H9 (cell line): ENCODE data around the gene MYO1E. TPM values are rescaled to one million over a fixed set of nuclear protein-coding genes. Genes with fewer than 3 reads are reported as not detected.

Experiments used
- DNase-seq: peaks from one replicate; pipeline ENCODE4 v3.0.0-alpha.2; 2017
- H2AFZ ChIP-seq: one replicate; pipeline ENCODE4 v1.6.1; 2013; ENCODE audit warnings: mild to moderate bottlenecking, low read length, control low read depth, moderate library complexity
- H2AK5ac ChIP-seq: 2 replicates; pipeline ENCODE4 v1.6.1; 2013; ENCODE audit warnings: low read length, control low read depth, mixed read lengths; ENCODE audit not compliant: insufficient read length
- H2BK120ac ChIP-seq: one replicate; pipeline ENCODE4 v1.6.1; 2013; ENCODE audit warnings: low read depth, mild to moderate bottlenecking, low read length, control low read depth, inconsistent platforms; ENCODE audit not compliant: poor library complexity, severe bottlenecking
- H2BK12ac ChIP-seq: 2 replicates; pipeline ENCODE4 v1.6.1; 2013; ENCODE audit warnings: low read length, control low read depth, mixed read lengths, low read depth; ENCODE audit not compliant: insufficient read length
- H2BK15ac ChIP-seq: 2 replicates; pipeline ENCODE4 v1.6.1; 2013; ENCODE audit warnings: low read depth, low read length, control low read depth
- H2BK20ac ChIP-seq: one replicate; pipeline ENCODE4 v1.6.1; 2013; ENCODE audit warnings: low read depth, mild to moderate bottlenecking, low read length, control low read depth, inconsistent platforms; ENCODE audit not compliant: poor library complexity, severe bottlenecking
- H2BK5ac ChIP-seq: 2 replicates; pipeline ENCODE4 v1.6.1; 2013; ENCODE audit warnings: low read length, control low read depth, mixed read lengths; ENCODE audit not compliant: insufficient read length
- H3K14ac ChIP-seq: 2 replicates; pipeline ENCODE4 v1.6.1; 2013; ENCODE audit warnings: low read length, control low read depth; ENCODE audit not compliant: insufficient read depth
- H3K18ac ChIP-seq: 2 replicates; pipeline ENCODE4 v1.6.1; 2013; ENCODE audit warnings: low read depth, mild to moderate bottlenecking, mixed read lengths, low read length, control low read depth; ENCODE audit not compliant: insufficient read length
- H3K23ac ChIP-seq: 2 replicates; pipeline ENCODE4 v1.6.1; 2013; ENCODE audit warnings: low read length, control low read depth, mixed read lengths, low read depth; ENCODE audit not compliant: insufficient read length
- H3K23me2 ChIP-seq: 2 replicates; pipeline ENCODE4 v1.6.1; 2013; ENCODE audit warnings: low read depth, mild to moderate bottlenecking, mixed read lengths, low read length, control low read depth; ENCODE audit not compliant: insufficient read length, poor library complexity, severe bottlenecking
- H3K27ac ChIP-seq: 2 replicates; pipeline ENCODE4 v1.5.1; 2013; ENCODE audit warnings: low read length, control low read depth, mixed read lengths, low read depth; ENCODE audit not compliant: insufficient read length
- H3K27me3 ChIP-seq: 2 replicates; pipeline ENCODE4 v1.6.1; 2013; ENCODE audit warnings: low read length, control low read depth, inconsistent platforms; ENCODE audit not compliant: insufficient read depth
- H3K4ac ChIP-seq: 2 replicates; pipeline ENCODE4 v1.6.1; 2013; ENCODE audit warnings: low read depth, mild to moderate bottlenecking, control low read depth, inconsistent platforms, low read length, moderate library complexity
- H3K4me1 ChIP-seq: 2 replicates; pipeline ENCODE4 v1.6.1; 2013; ENCODE audit warnings: low read length, control low read depth, inconsistent platforms; ENCODE audit not compliant: insufficient read depth
- H3K4me2 ChIP-seq: 2 replicates; pipeline ENCODE4 v1.6.1; 2013; ENCODE audit warnings: low read length, control low read depth, mixed read lengths; ENCODE audit not compliant: insufficient read length, insufficient read depth
- H3K56ac ChIP-seq: 2 replicates; pipeline ENCODE4 v1.6.1; 2013; ENCODE audit warnings: low read depth, mild to moderate bottlenecking, mixed read lengths, low read length, control low read depth; ENCODE audit not compliant: insufficient read length
- H3K79me1 ChIP-seq: 2 replicates; pipeline ENCODE4 v1.6.1; 2013; ENCODE audit warnings: low read depth, mild to moderate bottlenecking, moderate library complexity, low read length, control low read depth, inconsistent platforms; ENCODE audit not compliant: insufficient read depth, poor library complexity, severe bottlenecking
- H3K79me2 ChIP-seq: 2 replicates; pipeline ENCODE4 v1.6.1; 2013; ENCODE audit warnings: low read length, control low read depth, inconsistent platforms; ENCODE audit not compliant: insufficient read depth
- H3K9ac ChIP-seq: 2 replicates; pipeline ENCODE4 v1.6.1; 2013; ENCODE audit warnings: low read length, control low read depth, mixed read lengths; ENCODE audit not compliant: insufficient read length; ENCODE audit errors: extremely low read depth
- H3K9me3 ChIP-seq: one replicate; pipeline ENCODE4 v1.6.1; 2013; ENCODE audit warnings: low read depth, low read length, inconsistent platforms; ENCODE audit not compliant: control insufficient read depth
- H3T11ph ChIP-seq: one replicate; pipeline ENCODE4 v1.6.1; 2013; ENCODE audit warnings: mild to moderate bottlenecking, low read length, control low read depth, inconsistent platforms
- H4K20me1 ChIP-seq: one replicate; pipeline ENCODE4 v1.6.1; 2013; ENCODE audit not compliant: control insufficient read depth, insufficient read length, insufficient read depth
- H4K5ac ChIP-seq: 2 replicates; pipeline ENCODE4 v1.6.1; 2013; ENCODE audit warnings: low read depth, mild to moderate bottlenecking, mixed read lengths, low read length, control low read depth; ENCODE audit not compliant: insufficient read length
- H4K8ac ChIP-seq: replicated peaks from 2 replicates; pipeline ENCODE4 v1.6.1; 2013; ENCODE audit warnings: low read length, control low read depth, mixed read lengths, low read depth; ENCODE audit not compliant: insufficient read length
- H4K91ac ChIP-seq: 2 replicates; pipeline ENCODE4 v1.6.1; 2013; ENCODE audit warnings: low read depth, mild to moderate bottlenecking, moderate library complexity, mixed read lengths, low read length, control low read depth; ENCODE audit not compliant: insufficient read length
- H3K27ac Mint-ChIP-seq, 3 experiments: 2 replicates in 2 of 3; 3 replicates in 1 of 3; pipeline ENCODE4 v1.8.0; 2020 to 2021; ENCODE audit warnings: mixed read lengths in 3 of 3, mild to moderate bottlenecking in 1 of 3, moderate library complexity in 1 of 3
- H3K27me3 Mint-ChIP-seq: 2 replicates; pipeline ENCODE4 v1.8.0; 2021; ENCODE audit warnings: low read depth, mild to moderate bottlenecking, moderate library complexity, mixed read lengths
- H3K36me3 Mint-ChIP-seq, 3 experiments: 2 replicates in 2 of 3; 3 replicates in 1 of 3; pipeline ENCODE4 v1.8.0; 2020 to 2021; ENCODE audit warnings: low read depth in 3 of 3, mixed read lengths in 3 of 3; ENCODE audit not compliant: insufficient read depth in 1 of 3
- H3K4me1 Mint-ChIP-seq, 2 experiments: 2 replicates each; pipeline ENCODE4 v1.8.0; 2020; ENCODE audit warnings: mixed read lengths in 2 of 2
- H3K4me3 Mint-ChIP-seq, 2 experiments: 2 replicates in 1 of 2; 3 replicates in 1 of 2; pipeline ENCODE4 v1.8.0; 2020 to 2021; ENCODE audit warnings: mild to moderate bottlenecking in 2 of 2, mixed read lengths in 2 of 2, moderate library complexity in 1 of 2
- H3K9me3 Mint-ChIP-seq, 2 experiments: 2 replicates in 1 of 2; 3 replicates in 1 of 2; pipeline ENCODE4 v1.8.0; 2020; ENCODE audit warnings: mild to moderate bottlenecking in 2 of 2, mixed read lengths in 2 of 2, moderate library complexity in 1 of 2
- WGBS: extraction: QIAGEN DNeasy Blood & Tissue Kit; methylation state at CpG from one replicate; pipeline ENCODE4 v1.1.7; 2013; ENCODE audit warnings: missing lambda C conversion rate, low lambda C conversion rate, mixed read lengths; ENCODE audit not compliant: insufficient read length; ENCODE audit errors: extremely low coverage; 5-methylcytosine and 5-hydroxymethylcytosine counted together
- total RNA-seq: library from RNA; stranded (reverse); gene quantifications from 2 replicates; pipeline ENCODE4 v1.2.1, GENCODE V29; 2021
- TF ChIP-seq, protein P1 (sequence below): fragments of 200-600 bp; sonication (generic); conservative IDR thresholded peaks from 3 replicates; pipeline ENCODE4 v1.8.0; 2021; ENCODE audit warnings: antibody characterized with exemption, mild to moderate bottlenecking

Gene MYO1E
- total RNA-seq, 1 experiment from 2014 or later: 235 TPM

DNA sequence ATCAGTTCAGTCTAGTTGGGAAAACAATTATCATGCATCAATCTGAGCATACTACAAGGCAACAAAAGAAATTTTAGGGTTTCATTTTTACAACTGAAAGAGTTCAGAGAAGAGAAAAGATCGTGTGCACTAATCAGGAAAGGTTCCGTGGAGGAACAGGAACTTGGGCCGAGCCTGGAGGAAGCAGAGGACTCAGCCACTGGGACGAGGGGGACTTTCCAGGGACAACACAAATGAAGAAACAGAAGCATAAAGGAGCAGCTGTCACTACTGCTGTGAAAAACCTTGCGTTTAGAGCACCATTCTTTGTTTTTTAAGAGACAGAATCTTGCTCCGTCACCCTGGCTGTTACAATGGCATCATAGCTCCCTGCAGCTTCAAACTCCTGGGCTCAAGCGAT, 60.5 kb downstream of the MYO1E start:
- Histone ChIP-seq H3T11ph (no peak overlapping the region), H3K27me3 (no peaks in the 10 kb centered on the region), H3K4me1 (no peaks in the 10 kb centered on the region; the same call in 1 of the 2 replicates), H2BK15ac (no peak overlapping the region), H3K9ac (no peak overlapping the region), H2AK5ac (no peak overlapping the region), H3K56ac (no peak overlapping the region), H2BK20ac (no peak overlapping the region), H4K91ac (no peak overlapping the region), H3K9me3 (no peaks in the 10 kb centered on the region), H3K27ac (no peak overlapping the region), H3K4ac (no peak overlapping the region), H3K79me2 (no peaks in the 10 kb centered on the region), H2BK5ac (no peak overlapping the region), H3K4me2 (no peak overlapping the region), H4K5ac (no peak overlapping the region), H3K18ac (no peak overlapping the region), H3K79me1 (no peaks in the 10 kb centered on the region), H4K20me1 (no peaks in the 10 kb centered on the region), H2BK12ac (no peak overlapping the region), H3K23me2 (no peaks in the 10 kb centered on the region), H4K8ac (no peak overlapping the region), H3K14ac (no peak overlapping the region), H2AFZ (no peak overlapping the region), H3K23ac (no peak overlapping the region), H2BK120ac (no peak overlapping the region)
- no CpG with 5 or more reads among the region's 7 CpGs for WGBS
- H3K27ac Mint-ChIP-seq: peak overlapping the region in 1 of 3 experiments; percentile 21; a peak in 1 of 7 replicates
- H3K4me3 Mint-ChIP-seq: no peak overlapping the region
- H3K27me3 Mint-ChIP-seq: no peaks in the 10 kb centered on the region
- TF ChIP-seq, protein P1, sequence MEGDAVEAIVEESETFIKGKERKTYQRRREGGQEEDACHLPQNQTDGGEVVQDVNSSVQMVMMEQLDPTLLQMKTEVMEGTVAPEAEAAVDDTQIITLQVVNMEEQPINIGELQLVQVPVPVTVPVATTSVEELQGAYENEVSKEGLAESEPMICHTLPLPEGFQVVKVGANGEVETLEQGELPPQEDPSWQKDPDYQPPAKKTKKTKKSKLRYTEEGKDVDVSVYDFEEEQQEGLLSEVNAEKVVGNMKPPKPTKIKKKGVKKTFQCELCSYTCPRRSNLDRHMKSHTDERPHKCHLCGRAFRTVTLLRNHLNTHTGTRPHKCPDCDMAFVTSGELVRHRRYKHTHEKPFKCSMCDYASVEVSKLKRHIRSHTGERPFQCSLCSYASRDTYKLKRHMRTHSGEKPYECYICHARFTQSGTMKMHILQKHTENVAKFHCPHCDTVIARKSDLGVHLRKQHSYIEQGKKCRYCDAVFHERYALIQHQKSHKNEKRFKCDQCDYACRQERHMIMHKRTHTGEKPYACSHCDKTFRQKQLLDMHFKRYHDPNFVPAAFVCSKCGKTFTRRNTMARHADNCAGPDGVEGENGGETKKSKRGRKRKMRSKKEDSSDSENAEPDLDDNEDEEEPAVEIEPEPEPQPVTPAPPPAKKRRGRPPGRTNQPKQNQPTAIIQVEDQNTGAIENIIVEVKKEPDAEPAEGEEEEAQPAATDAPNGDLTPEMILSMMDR: no peak
- H3K36me3 Mint-ChIP-seq: no peaks in the 10 kb centered on the region; a peak in 1 of 7 replicates
- H3K4me1 Mint-ChIP-seq: peaks cover 45 to 47% of the 10 kb centered on the region in 2 experiments
- H3K9me3 Mint-ChIP-seq: no peaks in the 10 kb centered on the region
- DNase-seq: no peak
